Stimulated activated memory B cell treated with anti-CD40 and anti-IgM and Interleukin-4, amounts not matched to agents 10 μg/mL and 1 μg/mL and 100 μg/mL, for 72 hours (primary cell): ENCODE results near the gene ADGRG7.

Experiments used
- ATAC-seq: fragments of 150-1000 bp; cut with Tn5 transposase; 2 replicates; pipeline ENCODE4 v1.10.0; 2021
- H3K27ac Mint-ChIP-seq: one replicate; pipeline ENCODE4 v1.8.0; 2022; ENCODE audit warnings: mild to moderate bottlenecking, mixed read lengths
- H3K27me3 Mint-ChIP-seq: one replicate; pipeline ENCODE4 v1.8.0; 2022; ENCODE audit warnings: mixed read lengths
- H3K36me3 Mint-ChIP-seq: one replicate; pipeline ENCODE4 v1.8.0; 2022; ENCODE audit warnings: mixed read lengths
- H3K4me1 Mint-ChIP-seq: one replicate; pipeline ENCODE4 v1.8.0; 2022; ENCODE audit warnings: mixed read lengths
- H3K4me3 Mint-ChIP-seq: one replicate; pipeline ENCODE4 v1.8.0; 2022; ENCODE audit warnings: mild to moderate bottlenecking, moderate library complexity, mixed read lengths
- H3K9me3 Mint-ChIP-seq: one replicate; pipeline ENCODE4 v1.8.0; 2022; ENCODE audit warnings: mixed read lengths

The ADGRG7 gene

DNA sequence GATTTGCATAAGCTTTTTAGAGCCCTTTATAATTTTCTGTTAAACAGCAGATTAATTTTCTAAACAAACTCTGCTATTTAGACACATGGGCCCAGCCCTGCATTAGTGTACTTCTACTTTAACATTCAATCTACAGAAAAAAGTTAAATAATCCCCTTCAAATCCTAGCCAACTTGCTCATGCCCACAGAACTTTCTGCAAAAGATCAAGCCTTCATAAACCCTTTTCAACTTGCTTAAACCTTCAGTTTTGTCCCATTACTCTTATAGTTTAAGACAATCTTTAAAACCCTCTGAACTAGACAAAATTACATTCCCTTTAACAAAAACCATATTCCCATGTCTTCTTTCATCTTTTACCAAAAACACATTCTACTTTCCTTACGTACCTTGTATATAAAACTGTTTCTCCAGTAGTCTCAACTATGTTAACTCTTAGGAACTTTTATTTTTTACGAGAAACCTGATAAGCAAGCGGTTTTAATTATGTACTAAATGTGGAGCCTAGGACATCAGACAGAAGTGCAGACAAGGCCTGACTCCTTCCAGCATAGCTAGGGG, 25.2 kb upstream of the ADGRG7 start:
- Mint-ChIP-seq H3K27me3 (peaks cover 20% of the 10 kb centered on the region), H3K4me1 (no peaks in the 10 kb centered on the region), H3K36me3 (no peaks in the 10 kb centered on the region)

DNA sequence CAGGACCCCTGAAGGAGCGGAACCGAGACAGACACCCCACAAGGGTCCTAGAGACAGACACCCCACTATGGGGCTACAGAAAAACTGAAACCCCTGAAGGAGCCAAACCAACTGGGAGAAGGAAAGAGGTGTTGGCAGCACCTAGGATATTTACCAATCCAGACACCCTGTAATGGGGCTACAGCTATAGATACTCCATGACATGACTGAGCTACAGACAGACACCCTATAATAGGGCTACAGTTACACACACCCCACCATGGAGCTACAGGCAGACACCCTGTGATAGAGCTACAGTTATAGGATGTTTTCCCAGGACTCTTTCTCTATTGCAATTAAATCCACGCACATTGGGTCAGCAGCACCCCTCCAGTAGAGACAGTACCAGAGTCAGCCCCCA, 22.6 kb upstream of the ADGRG7 start:
- Mint-ChIP-seq H3K36me3 (no peaks in the 10 kb centered on the region), H3K27me3 (no peaks in the 10 kb centered on the region), H3K27ac (no peak overlapping the region), H3K9me3 (no peaks in the 10 kb centered on the region), H3K4me1 (peaks cover 5% of the 10 kb centered on the region), H3K4me3 (no peak overlapping the region)
- ATAC-seq: no peak

More for the DNA sequence above, 25.2 kb upstream of the ADGRG7 start:
- H3K27ac Mint-ChIP-seq: no peak overlapping the region
- H3K4me3 Mint-ChIP-seq: no peak overlapping the region
- ATAC-seq: no peak
- H3K9me3 Mint-ChIP-seq: no peaks in the 10 kb centered on the region

DNA sequence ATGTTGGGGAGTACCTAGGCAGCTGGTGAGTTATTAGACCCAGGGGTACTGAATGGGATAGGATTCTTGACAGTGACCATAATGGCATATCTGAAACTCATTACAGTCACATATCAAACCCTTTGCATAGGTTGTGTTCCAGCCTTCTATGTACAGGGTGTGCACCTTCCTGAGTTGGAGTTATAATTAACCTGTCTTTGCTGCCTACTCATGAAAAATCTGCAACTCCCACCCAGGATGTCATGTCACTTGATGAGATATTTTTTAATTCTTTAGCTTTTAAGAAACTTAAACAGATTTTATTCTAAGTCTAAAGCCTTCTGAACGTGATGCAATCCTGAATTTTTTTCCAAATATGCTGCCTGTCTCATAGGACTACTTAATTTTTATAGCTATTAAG, 21.1 kb upstream of the ADGRG7 start:
- Mint-ChIP-seq H3K27me3 (no peaks in the 10 kb centered on the region), H3K27ac (no peak overlapping the region), H3K9me3 (no peaks in the 10 kb centered on the region), H3K4me3 (no peak overlapping the region), H3K36me3 (no peaks in the 10 kb centered on the region), H3K4me1 (peaks cover 5% of the 10 kb centered on the region)
- ATAC-seq: no peak

- Mint-ChIP-seq H3K36me3 (no peaks in the 10 kb centered on the region), H3K4me3 (peak overlapping the region; percentile 1), H3K4me1 (peaks cover 5% of the 10 kb centered on the region), H3K27me3 (no peaks in the 10 kb centered on the region), H3K9me3 (no peaks in the 10 kb centered on the region), H3K27ac (no peak overlapping the region)
- ATAC-seq: peak; percentile 69
Measured at GRCh38 chr3:100590114-100590839, 19.1 kb upstream of the ADGRG7 start.

GRCh38 chr3:100590840-100591147, 18.6 kb upstream of the ADGRG7 start:
- no peak overlapping the region for H3K27ac Mint-ChIP-seq
- H3K36me3 Mint-ChIP-seq: no peaks in the 10 kb centered on the region
- H3K27me3 Mint-ChIP-seq: no peaks in the 10 kb centered on the region
- no peak overlapping the region for H3K4me3 Mint-ChIP-seq
- no peaks in the 10 kb centered on the region for H3K9me3 Mint-ChIP-seq
- ATAC-seq: no peak
- H3K4me1 Mint-ChIP-seq: peaks cover 5% of the 10 kb centered on the region

- H3K4me3 Mint-ChIP-seq: no peak overlapping the region
- H3K9me3 Mint-ChIP-seq: no peaks in the 10 kb centered on the region
- H3K27ac Mint-ChIP-seq: no peak overlapping the region
- peaks cover 5% of the 10 kb centered on the region for H3K4me1 Mint-ChIP-seq
- no peaks in the 10 kb centered on the region for H3K27me3 Mint-ChIP-seq
- H3K36me3 Mint-ChIP-seq: no peaks in the 10 kb centered on the region
- no peak for ATAC-seq
Measured at GRCh38 chr3:100591411-100591810, 18.0 kb upstream of the ADGRG7 start.

- Mint-ChIP-seq H3K4me1 (peaks cover 13% of the 10 kb centered on the region), H3K36me3 (peaks cover 19% of the 10 kb centered on the region), H3K27me3 (peaks cover 14% of the 10 kb centered on the region), H3K4me3 (no peak overlapping the region), H3K27ac (no peak overlapping the region), H3K9me3 (peaks cover 13% of the 10 kb centered on the region)
- peak; percentile 47 for ATAC-seq
Measured at GRCh38 chr3:100600181-100601042, 9.0 kb upstream of the ADGRG7 start.

GRCh38 chr3:100602506-100603444, 6.6 kb upstream of the ADGRG7 start:
- H3K9me3 Mint-ChIP-seq: peaks cover 13% of the 10 kb centered on the region
- H3K27me3 Mint-ChIP-seq: peaks cover 14% of the 10 kb centered on the region
- H3K36me3 Mint-ChIP-seq: peaks cover 19% of the 10 kb centered on the region
- peak overlapping the region; percentile 70 for H3K4me3 Mint-ChIP-seq
- peak; percentile 75 for ATAC-seq
- peaks cover 26% of the 10 kb centered on the region for H3K4me1 Mint-ChIP-seq
- H3K27ac Mint-ChIP-seq: peak overlapping the region; percentile 86

DNA sequence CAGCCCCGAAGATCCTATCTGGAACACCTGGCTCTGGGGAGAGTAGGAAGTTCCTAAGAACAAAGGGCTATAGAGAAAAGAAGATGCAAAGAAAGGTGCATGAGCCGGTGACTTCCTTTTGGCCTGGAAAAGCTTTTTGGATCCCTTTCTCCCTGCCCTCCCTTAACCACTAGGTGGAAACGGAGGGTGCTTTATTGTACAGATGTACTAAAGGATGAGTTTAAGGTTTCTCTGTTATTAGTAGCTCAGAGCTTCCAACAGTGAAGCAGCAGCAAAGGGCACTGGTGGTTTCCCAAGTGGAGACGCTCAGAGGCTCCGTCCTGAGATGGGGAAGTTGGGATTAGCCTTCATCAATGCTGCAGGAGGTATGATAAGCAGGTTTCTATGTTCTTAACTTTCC, 5.9 kb upstream of the ADGRG7 start:
- Mint-ChIP-seq H3K9me3 (peaks cover 13% of the 10 kb centered on the region), H3K36me3 (peaks cover 19% of the 10 kb centered on the region), H3K4me3 (peak overlapping the region; percentile 70), H3K27ac (peak overlapping the region; percentile 86), H3K4me1 (peaks cover 33% of the 10 kb centered on the region), H3K27me3 (peaks cover 14% of the 10 kb centered on the region)
- peak; percentile 57 for ATAC-seq

- no peak for ATAC-seq
- Mint-ChIP-seq H3K9me3 (no peaks in the 10 kb centered on the region), H3K4me1 (peaks cover 39% of the 10 kb centered on the region), H3K36me3 (peaks cover under 1% of the 10 kb centered on the region), H3K4me3 (no peak overlapping the region), H3K27ac (peak overlapping the region; percentile 12), H3K27me3 (peaks cover 12% of the 10 kb centered on the region)
Measured at GRCh38 chr3:100605358-100605757, 4.0 kb upstream of the ADGRG7 start.

DNA sequence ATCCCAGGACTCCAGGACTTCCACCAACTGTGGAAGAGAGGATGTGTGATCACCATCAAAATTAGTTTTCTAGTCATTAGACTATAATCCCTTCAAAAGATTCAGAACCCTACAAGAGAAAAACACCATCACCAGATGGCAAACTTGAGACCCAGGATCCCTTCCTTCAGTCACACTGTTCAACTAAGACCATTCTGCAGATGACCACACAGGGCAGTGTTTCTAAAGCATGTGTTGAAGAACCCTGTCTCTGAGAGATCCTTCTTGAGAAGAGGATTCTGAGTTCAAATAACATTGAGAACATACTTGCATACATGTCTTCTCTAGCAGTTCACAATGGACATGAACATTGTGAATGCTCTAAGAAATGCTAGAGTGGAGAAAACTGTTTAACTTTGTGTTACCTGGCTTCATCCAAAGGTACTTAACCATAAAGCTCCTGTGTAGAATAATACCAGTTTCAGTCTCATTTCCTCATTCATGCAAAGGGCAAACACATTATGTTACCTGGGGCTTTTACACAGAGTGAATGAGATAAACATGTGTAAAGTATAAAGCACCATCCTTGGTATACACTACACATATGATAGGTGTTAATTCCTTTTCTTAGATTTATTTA, 2.4 kb upstream of the ADGRG7 start:
- Mint-ChIP-seq H3K4me1 (peaks cover 39% of the 10 kb centered on the region), H3K27ac (peak overlapping the region; percentile 44), H3K36me3 (no peaks in the 10 kb centered on the region), H3K27me3 (peaks cover 25% of the 10 kb centered on the region), H3K9me3 (no peaks in the 10 kb centered on the region), H3K4me3 (no peak overlapping the region)
- peak; percentile 71 for ATAC-seq

DNA sequence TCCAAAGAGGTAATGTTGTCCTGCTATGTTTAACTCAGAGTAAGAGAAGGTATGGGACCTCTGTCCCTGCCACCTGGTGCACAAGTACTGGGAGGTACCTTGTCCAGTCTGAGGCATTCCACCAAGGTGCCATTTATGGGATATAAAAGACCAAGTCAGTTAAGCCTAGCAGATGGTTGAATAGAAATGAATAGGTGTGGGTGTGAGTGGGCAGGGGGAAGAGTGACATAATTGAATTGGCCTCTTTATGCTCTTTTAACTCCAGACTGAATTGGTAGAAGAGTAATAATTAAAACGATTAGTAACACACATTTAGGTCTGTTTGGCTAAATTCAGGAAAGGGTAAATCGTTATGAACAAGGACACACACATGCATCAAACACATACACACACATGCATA, 562 bp downstream of the ADGRG7 start:
- Mint-ChIP-seq H3K27ac (no peak overlapping the region), H3K36me3 (no peaks in the 10 kb centered on the region), H3K4me1 (peaks cover 26% of the 10 kb centered on the region), H3K9me3 (no peaks in the 10 kb centered on the region), H3K4me3 (no peak overlapping the region), H3K27me3 (peaks cover 25% of the 10 kb centered on the region)
- ATAC-seq: no peak

- H3K36me3 Mint-ChIP-seq: no peaks in the 10 kb centered on the region
- H3K27me3 Mint-ChIP-seq: peaks cover 25% of the 10 kb centered on the region
- no peak overlapping the region for H3K27ac Mint-ChIP-seq
- no peaks in the 10 kb centered on the region for H3K9me3 Mint-ChIP-seq
- ATAC-seq: no peak
- peaks cover 21% of the 10 kb centered on the region for H3K4me1 Mint-ChIP-seq
- no peak overlapping the region for H3K4me3 Mint-ChIP-seq
Measured at GRCh38 chr3:100611221-100611620, 1.8 kb downstream of the ADGRG7 start.

DNA sequence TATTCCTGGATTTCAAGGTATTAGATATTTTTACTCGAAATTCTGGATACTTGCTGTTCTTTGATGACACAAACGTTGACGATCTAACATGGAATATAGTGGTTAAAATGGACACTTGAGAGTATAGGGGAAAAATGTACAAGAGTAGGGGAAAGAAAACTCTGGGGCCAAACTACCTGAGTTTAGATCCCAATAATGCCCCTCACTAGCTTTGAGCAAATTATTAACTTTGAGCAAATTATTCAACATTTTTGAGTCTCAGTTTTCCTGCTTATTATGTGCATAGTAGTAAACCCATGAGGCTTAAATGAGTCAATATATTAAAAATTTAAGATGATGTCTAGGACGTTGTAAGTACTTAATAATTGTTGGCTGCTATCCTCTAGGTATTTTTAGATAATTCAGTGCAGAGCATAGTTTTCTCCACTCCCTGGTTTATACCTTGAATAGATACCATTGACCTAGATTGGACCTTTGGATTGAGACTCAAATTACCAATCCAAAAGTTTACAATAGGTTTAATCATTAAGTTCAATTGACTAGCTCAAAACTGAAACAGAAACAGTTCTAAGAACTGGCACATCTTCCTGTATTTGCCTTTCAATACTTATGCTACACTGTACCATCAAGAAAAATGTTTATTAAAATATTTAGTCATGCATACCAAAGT, 4.5 kb downstream of the ADGRG7 start:
- H3K36me3 Mint-ChIP-seq: no peaks in the 10 kb centered on the region
- H3K27ac Mint-ChIP-seq: no peak overlapping the region
- peaks cover 6% of the 10 kb centered on the region for H3K4me1 Mint-ChIP-seq
- H3K4me3 Mint-ChIP-seq: no peak overlapping the region
- ATAC-seq: no peak
- peaks cover 30% of the 10 kb centered on the region for H3K27me3 Mint-ChIP-seq
- H3K9me3 Mint-ChIP-seq: no peaks in the 10 kb centered on the region
